ENCODE data around the gene VLDLR.

- TF ChIP-seq POLR2A (IDR thresholded peaks at IDR 0.05) (no peak), CTCF (IDR thresholded peaks at IDR 0.05) (no peak), EP300 (IDR thresholded peaks at IDR 0.05) (no peak)
Measured at GRCh38 chr9:2576631-2577030, 45.0 kb upstream of the VLDLR start.
